HepG2 (cell line): ENCODE measurements around the gene TEX29. TPM values are rescaled to one million over a fixed set of nuclear protein-coding genes. Genes with fewer than 3 reads are reported as not detected.

Experiments used
- ATAC-seq: fragments of 200-7000 bp; cut with Tn5 transposase; 3 replicates; pipeline ENCODE4 v1.9.1; 2020; ENCODE audit warnings: mild to moderate bottlenecking, moderate library complexity
- BruUV-seq: library from RNA; stranded (reverse); fragments of 400-500 nt; replicated peaks from 2 replicates; lab custom pipeline; 2021; lab: Mats Ljungman, UMichigan
- CTCF ChIA-PET: fragments of 300-600 bp; formaldehyde crosslinking; extraction: SDS; loops from one replicate; lab custom pipeline; 2021; ENCODE audit warnings: low total read pairs, inconsistent platforms, low intra/inter-chr PET ratio; lab: Yijun Ruan, JAX
- POLR2A ChIA-PET: fragments of 350-600 bp; sonication (Branson Sonifier 250); formaldehyde crosslinking; loops from one replicate; lab custom pipeline; 2020; ENCODE audit warnings: antibody characterized with exemption, inconsistent platforms; lab: Yijun Ruan, JAX
- DNase-seq: peaks from one replicate; pipeline ENCODE4 v3.0.0-alpha.2; 2015; ENCODE audit warnings: low spot score
- FAIRE-seq: peaks from 3 replicates; lab custom pipeline; 2011; peaks lifted over from hg19 to GRCh38; lab: Jason Lieb, UNC
- H2AFZ ChIP-seq: one replicate; pipeline ENCODE4 v1.6.1; 2011; ENCODE audit warnings: low read length, inconsistent platforms
- H3K27ac ChIP-seq: fragments of 300-600 bp; 3 replicates; pipeline ENCODE4 v1.8.0; 2011; ENCODE audit warnings: mixed run types, mild to moderate bottlenecking, mixed read lengths, low read length, inconsistent platforms; ENCODE audit not compliant: insufficient read depth; ENCODE audit errors: extremely low read length
- H3K27me3 ChIP-seq, 2 experiments: fragments of 200-600 bp in 1 of 2; 2 replicates in 1 of 2; 3 replicates in 1 of 2; pipeline versions ENCODE4 v1.6.0 to v1.8.0; 2011; ENCODE audit warnings: low read length in 2 of 2, mild to moderate bottlenecking in 2 of 2, moderate library complexity in 2 of 2, inconsistent platforms in 1 of 2; ENCODE audit not compliant: insufficient read depth in 2 of 2, control insufficient read depth in 1 of 2
- H3K36me3 ChIP-seq, 2 experiments: fragments of 200-600 bp in 1 of 2; replicated peaks in 1 of 2; 2 replicates in 1 of 2; 3 replicates in 1 of 2; pipeline versions ENCODE4 v1.5.1 to v1.8.0; 2011; ENCODE audit warnings: low read length in 2 of 2, inconsistent platforms in 1 of 2; ENCODE audit not compliant: insufficient read depth in 2 of 2, control insufficient read depth in 1 of 2
- H3K4me1 ChIP-seq: 2 replicates; pipeline ENCODE4 v1.5.1; 2012; ENCODE audit warnings: low read length, inconsistent platforms; ENCODE audit not compliant: insufficient read depth
- H3K4me2 ChIP-seq: 2 replicates; pipeline ENCODE4 v1.6.0; 2011; ENCODE audit warnings: low read depth, low read length, inconsistent platforms
- H3K4me3 ChIP-seq, 3 experiments: fragments of 200-600 bp in 1 of 3; sonication (generic), shearing (Covaris generic) in 1 of 3; replicated peaks in 1 of 3; 2 replicates each; pipeline ENCODE4 v1.5.1; 2011 to 2016; ENCODE audit warnings: low read length in 3 of 3, inconsistent platforms in 2 of 3, low read depth in 2 of 3, mild to moderate bottlenecking in 2 of 3, control low read depth in 1 of 3, mixed read lengths in 1 of 3; ENCODE audit not compliant: insufficient read depth in 1 of 3
- H3K79me2 ChIP-seq: one replicate; pipeline ENCODE4 v1.6.1; 2011; ENCODE audit warnings: low read length, inconsistent platforms; ENCODE audit not compliant: insufficient read depth
- H3K9ac ChIP-seq: 2 replicates; pipeline ENCODE4 v1.6.0; 2011; ENCODE audit warnings: mild to moderate bottlenecking, low read depth, low read length, inconsistent platforms; ENCODE audit not compliant: insufficient read depth
- H3K9me3 ChIP-seq: 2 replicates; pipeline ENCODE4 v1.5.1; 2012; ENCODE audit warnings: mild to moderate bottlenecking, low read length
- H4K20me1 ChIP-seq: 2 replicates; pipeline ENCODE4 v1.6.0; 2011; ENCODE audit warnings: inconsistent platforms, mild to moderate bottlenecking, low read length, moderate library complexity; ENCODE audit not compliant: insufficient read depth
- ARID3A ChIP-seq: IDR thresholded peaks from 2 replicates; pipeline ENCODE4 v1.6.1; 2012; ENCODE audit warnings: low read depth, low read length, improper control_type of control experiment
- ATF2 ChIP-seq: sonication (generic); formaldehyde crosslinking; IDR thresholded peaks from 2 replicates; pipeline ENCODE4 v1.4.0; 2020; ENCODE audit warnings: missing genetic modification reagents
- CEBPZ ChIP-seq: IDR thresholded peaks from 2 replicates; pipeline ENCODE4 v1.6.1; 2012; ENCODE audit warnings: low read length, improper control_type of control experiment
- CHD2 ChIP-seq: IDR thresholded peaks from 2 replicates; pipeline ENCODE4 v1.6.1; 2011; ENCODE audit warnings: low read depth, low read length, improper control_type of control experiment
- HOXA5 ChIP-seq: sonication (generic); formaldehyde crosslinking; IDR thresholded peaks from 2 replicates; pipeline ENCODE4 v1.4.0; 2020; ENCODE audit warnings: missing genetic modification reagents
- JARID2 ChIP-seq: sonication (generic); formaldehyde crosslinking; IDR thresholded peaks from 2 replicates; pipeline ENCODE4 v1.8.1; 2023; ENCODE audit warnings: missing genetic modification reagents, inconsistent platforms; ENCODE audit not compliant: insufficient replicate concordance
- MBD4 ChIP-seq: IDR thresholded peaks from 2 replicates; pipeline ENCODE4 v1.6.1; 2012; ENCODE audit warnings: low read length, inconsistent platforms, borderline replicate concordance
- NCOA5 ChIP-seq: sonication (generic); formaldehyde crosslinking; IDR thresholded peaks from 2 replicates; pipeline ENCODE4 v1.4.0; 2020; ENCODE audit warnings: missing genetic modification reagents
- TFE3 ChIP-seq: IDR thresholded peaks from 2 replicates; pipeline ENCODE4 v1.6.1; 2016
- ZNF337 ChIP-seq: sonication (generic); formaldehyde crosslinking; IDR thresholded peaks from 2 replicates; pipeline ENCODE4 v1.5.1; 2020; ENCODE audit warnings: missing genetic modification reagents, low read depth, mild to moderate bottlenecking, borderline replicate concordance
- ZNF383 ChIP-seq: sonication (generic); formaldehyde crosslinking; IDR thresholded peaks from 2 replicates; pipeline ENCODE4 v1.4.0; 2020; ENCODE audit warnings: missing genetic modification reagents, mild to moderate bottlenecking, borderline replicate concordance
- ZNF432 ChIP-seq: sonication (generic); formaldehyde crosslinking; IDR thresholded peaks from 2 replicates; pipeline ENCODE4 v1.5.0; 2020; ENCODE audit warnings: missing genetic modification reagents, mild to moderate bottlenecking, borderline replicate concordance
- ZNF784 ChIP-seq: sonication (generic); formaldehyde crosslinking; IDR thresholded peaks from 2 replicates; pipeline ENCODE4 v1.5.1; 2020; ENCODE audit warnings: missing genetic modification reagents, mild to moderate bottlenecking, borderline replicate concordance
- WGBS: methylation state at CpG from one replicate; pipeline ENCODE4 v1.1.6; 2017; ENCODE audit warnings: low lambda C conversion rate; 5-methylcytosine and 5-hydroxymethylcytosine counted together
- in situ Hi-C: cut with HindIII; loops from 2 replicates; pipeline ENCODE4 v1.10.0; 2017; ENCODE audit warnings: low pct_unique_long_range_greater_than_20kb; ENCODE audit not compliant: extremely low pct_ligation_motif_present
- intact Hi-C: fragments of 100-400 bp; cut with micrococcal nuclease; formaldehyde crosslinking; loops from one replicate; pipeline ENCODE4 v1.10.0; 2022; ENCODE audit not compliant: unreplicated experiment
- polyA plus RNA-seq, 8 experiments: library from polyadenylated mRNA; depleted of rRNA in 3 of 8; stranded (reverse) in 7 of 8; unstranded in 1 of 8; fragments of >200 nt; fragmentation: Illumina TruSeq in 4 of 8; extraction: Trizol in 4 of 8; gene quantifications; 2 replicates each; pipeline versions ENCODE4 v1.2.1 to v1.2.3, GENCODE V29; 2011 to 2016; ENCODE audit warnings: low read depth in 4 of 8, missing spikeins in 1 of 8, mixed read lengths in 1 of 8; ENCODE audit not compliant: insufficient read depth in 1 of 8
- total RNA-seq, 5 experiments: library from RNA; depleted of rRNA; stranded (reverse); fragments of >200 nt; fragmentation: Illumina TruSeq; extraction: Trizol; gene quantifications; 2 replicates each; pipeline ENCODE4 v1.2.3, GENCODE V29; 2016; ENCODE audit warnings: low read depth in 1 of 5

Gene TEX29
- total and polyA plus RNA-seq, 2 of the 13 experiments (the other 11 are each of a cell fraction or from before 2014, with no cell fraction given) = 0.12 to 0.22 TPM

GRCh38 chr13:111325146-111325890 is 4.9 kb downstream of the TEX29 start (continued):
- TF ChIP-seq TFE3 (CRISPR knock-in tag) (no peak), MBD4 (no peak), NCOA5 (no peak), CHD2 (no peak), ZNF784 (no peak), ATF2 (no peak), ZNF432 (CRISPR knock-in tag) (no peak)

GRCh38 chr13:111325941-111326620 is 5.6 kb downstream of the TEX29 start:
- H3K27me3 ChIP-seq = peaks cover 5 to 27% of the 10 kb centered on the region in 2 experiments; a peak in 3 of 5 replicates
- POLR2A ChIA-PET = no interaction called here
- 42% methylated on average over 28 of the region's 37 CpGs for WGBS
- no peaks in the 10 kb centered on the region for H3K4me1 ChIP-seq
- DNase-seq (no peak), FAIRE-seq (no peak), ATAC-seq (no peak)
- H3K9me3 ChIP-seq = no peaks in the 10 kb centered on the region
- no peak overlapping the region for H2AFZ ChIP-seq
- H3K9ac ChIP-seq = no peak overlapping the region
- H3K36me3 ChIP-seq = no peaks in the 10 kb centered on the region
- H3K27ac ChIP-seq = no peak overlapping the region
- H3K4me3 ChIP-seq = no peak overlapping the region
- in situ Hi-C loops (no loop called here), intact Hi-C loops (no loop called here)
- no peaks in the 10 kb centered on the region for H3K79me2 ChIP-seq
- no TSS peak for BruUV-seq
- H3K4me2 ChIP-seq = no peak overlapping the region
- no peaks in the 10 kb centered on the region for H4K20me1 ChIP-seq
- CTCF ChIA-PET = no interaction called here
- TF ChIP-seq CEBPZ (no peak), JARID2 (CRISPR knock-in tag) (no peak), ZNF383 (CRISPR knock-in tag) (no peak), HOXA5 (CRISPR knock-in tag) (no peak), ZNF337 (CRISPR knock-in tag) (no peak), ARID3A (no peak)
